OCI-LY3 (cell line): ENCODE data around the gene HOXA3.

Experiments used
- EZH2phosphoT487 ChIP-seq: fragments of 200-600 bp; shearing (Covaris generic); IDR thresholded peaks from 2 replicates; pipeline ENCODE4 v1.6.1; 2018; ENCODE audit warnings: antibody characterized with exemption, mixed run types, low read depth
- TF ChIP-seq, protein P1 (sequence below): fragments of 200-600, 300-600 bp; sonication (generic); IDR thresholded peaks from 2 replicates; pipeline ENCODE4 v1.5.1; 2014; ENCODE audit warnings: antibody characterized with exemption, low read length, low read depth

DNA sequence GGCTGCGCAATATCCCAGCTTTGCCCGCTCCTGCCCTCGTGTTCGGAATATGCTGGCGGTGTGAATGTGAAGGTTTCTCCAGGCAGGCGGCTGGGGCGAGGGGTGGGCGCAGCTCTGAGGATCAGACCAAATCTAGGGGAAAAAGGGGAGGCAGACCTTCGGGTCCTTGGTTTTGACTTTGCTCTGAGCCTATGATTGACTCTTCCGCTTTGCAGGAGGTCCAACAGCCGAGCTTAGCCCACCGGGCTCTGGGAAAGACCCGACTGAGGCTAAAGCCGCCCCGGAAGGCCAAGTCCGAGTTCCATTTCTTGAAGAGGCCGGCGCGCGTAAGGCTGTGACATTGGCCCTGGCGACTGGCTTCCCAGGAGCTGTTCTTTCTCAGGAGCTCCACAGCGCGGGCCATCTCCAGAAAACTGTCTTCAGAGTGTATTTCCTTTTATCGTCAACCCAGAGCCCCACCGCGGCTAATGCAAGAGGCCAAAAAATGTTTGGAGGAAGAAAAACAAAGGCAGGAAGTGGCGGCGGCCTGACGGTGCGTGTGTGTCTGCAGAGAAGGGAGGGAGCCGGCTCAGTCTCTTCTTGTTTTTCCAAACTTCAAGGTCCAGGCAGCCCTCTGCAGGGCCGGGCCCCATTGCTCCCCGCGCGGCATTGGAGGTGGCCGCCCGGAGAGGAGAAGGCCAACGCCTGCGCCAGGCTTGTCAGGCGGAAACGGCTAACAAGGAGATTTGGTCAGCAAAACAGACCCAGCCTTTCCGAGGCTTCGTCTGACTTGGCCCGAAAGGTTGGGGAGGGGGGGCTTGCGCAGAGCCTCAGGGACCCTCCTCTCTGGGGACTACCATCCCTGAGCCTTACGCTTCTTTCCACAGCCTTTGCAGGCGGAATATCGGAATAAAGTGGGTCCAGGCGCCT, 36.3 kb upstream of the HOXA3 start:
- TF ChIP-seq, protein P1, sequence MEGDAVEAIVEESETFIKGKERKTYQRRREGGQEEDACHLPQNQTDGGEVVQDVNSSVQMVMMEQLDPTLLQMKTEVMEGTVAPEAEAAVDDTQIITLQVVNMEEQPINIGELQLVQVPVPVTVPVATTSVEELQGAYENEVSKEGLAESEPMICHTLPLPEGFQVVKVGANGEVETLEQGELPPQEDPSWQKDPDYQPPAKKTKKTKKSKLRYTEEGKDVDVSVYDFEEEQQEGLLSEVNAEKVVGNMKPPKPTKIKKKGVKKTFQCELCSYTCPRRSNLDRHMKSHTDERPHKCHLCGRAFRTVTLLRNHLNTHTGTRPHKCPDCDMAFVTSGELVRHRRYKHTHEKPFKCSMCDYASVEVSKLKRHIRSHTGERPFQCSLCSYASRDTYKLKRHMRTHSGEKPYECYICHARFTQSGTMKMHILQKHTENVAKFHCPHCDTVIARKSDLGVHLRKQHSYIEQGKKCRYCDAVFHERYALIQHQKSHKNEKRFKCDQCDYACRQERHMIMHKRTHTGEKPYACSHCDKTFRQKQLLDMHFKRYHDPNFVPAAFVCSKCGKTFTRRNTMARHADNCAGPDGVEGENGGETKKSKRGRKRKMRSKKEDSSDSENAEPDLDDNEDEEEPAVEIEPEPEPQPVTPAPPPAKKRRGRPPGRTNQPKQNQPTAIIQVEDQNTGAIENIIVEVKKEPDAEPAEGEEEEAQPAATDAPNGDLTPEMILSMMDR, result no peak
- no peak for TF ChIP-seq EZH2phosphoT487
